Measurements from ENCODE around the gene ESYT2.

ESYT2 gene

GRCh38 chr7:158781217-158781973 lies 47.9 kb downstream of the ESYT2 start:
- H3K4me3 ChIP-seq (ENCODE audit: control insufficient read depth, low read depth, low read length) = no peak overlapping the region
- TF ChIP-seq CTCF (IDR thresholded peaks at IDR 0.05; ENCODE audit: control insufficient read depth, insufficient read depth, low read depth, low read length, missing control alignments) = no peak
- DNase-seq (ENCODE audit: low read depth) = no peak

- no peak for TF ChIP-seq CTCF (IDR thresholded peaks at IDR 0.05; ENCODE audit: control insufficient read depth, insufficient read depth, low read depth, low read length, missing control alignments)
- no peak overlapping the region for H3K4me3 ChIP-seq (ENCODE audit: control insufficient read depth, low read depth, low read length)
- no peak for DNase-seq (ENCODE audit: low read depth)
Observed at GRCh38 chr7:158779061-158780000, 50.0 kb downstream of the ESYT2 start.

GRCh38 chr7:158778471-158778870 lies 50.8 kb downstream of the ESYT2 start:
- DNase-seq (ENCODE audit: low read depth) = peak; percentile 63
- no peak for TF ChIP-seq CTCF (IDR thresholded peaks at IDR 0.05; ENCODE audit: control insufficient read depth, insufficient read depth, low read depth, low read length, missing control alignments)
- H3K4me3 ChIP-seq (ENCODE audit: control insufficient read depth, low read depth, low read length) = no peak overlapping the region

GRCh38 chr7:158777793-158778192 lies 51.5 kb downstream of the ESYT2 start:
- no peak overlapping the region for H3K4me3 ChIP-seq (ENCODE audit: control insufficient read depth, low read depth, low read length)
- DNase-seq (ENCODE audit: low read depth) = no peak
- TF ChIP-seq CTCF (IDR thresholded peaks at IDR 0.05; ENCODE audit: control insufficient read depth, insufficient read depth, low read depth, low read length, missing control alignments) = no peak

GRCh38 chr7:158776474-158776873 lies 52.8 kb downstream of the ESYT2 start:
- DNase-seq (ENCODE audit: low read depth) = no peak
- TF ChIP-seq CTCF (IDR thresholded peaks at IDR 0.05; ENCODE audit: control insufficient read depth, insufficient read depth, low read depth, low read length, missing control alignments) = no peak
- H3K4me3 ChIP-seq (ENCODE audit: control insufficient read depth, low read depth, low read length) = no peak overlapping the region

- no peak for TF ChIP-seq CTCF (IDR thresholded peaks at IDR 0.05; ENCODE audit: control insufficient read depth, insufficient read depth, low read depth, low read length, missing control alignments)
- DNase-seq (ENCODE audit: low read depth) = no peak
- no peak overlapping the region for H3K4me3 ChIP-seq (ENCODE audit: control insufficient read depth, low read depth, low read length)
Observed at GRCh38 chr7:158774952-158775351, 54.4 kb downstream of the ESYT2 start.
